ENCODE results near the gene KRT16.
"Not testable (repeated sequence)": the region's sequence is repeated elsewhere in the genome, so short reads cannot be mapped to it uniquely, and the experiment has no call there.

The KRT16 gene

DNA sequence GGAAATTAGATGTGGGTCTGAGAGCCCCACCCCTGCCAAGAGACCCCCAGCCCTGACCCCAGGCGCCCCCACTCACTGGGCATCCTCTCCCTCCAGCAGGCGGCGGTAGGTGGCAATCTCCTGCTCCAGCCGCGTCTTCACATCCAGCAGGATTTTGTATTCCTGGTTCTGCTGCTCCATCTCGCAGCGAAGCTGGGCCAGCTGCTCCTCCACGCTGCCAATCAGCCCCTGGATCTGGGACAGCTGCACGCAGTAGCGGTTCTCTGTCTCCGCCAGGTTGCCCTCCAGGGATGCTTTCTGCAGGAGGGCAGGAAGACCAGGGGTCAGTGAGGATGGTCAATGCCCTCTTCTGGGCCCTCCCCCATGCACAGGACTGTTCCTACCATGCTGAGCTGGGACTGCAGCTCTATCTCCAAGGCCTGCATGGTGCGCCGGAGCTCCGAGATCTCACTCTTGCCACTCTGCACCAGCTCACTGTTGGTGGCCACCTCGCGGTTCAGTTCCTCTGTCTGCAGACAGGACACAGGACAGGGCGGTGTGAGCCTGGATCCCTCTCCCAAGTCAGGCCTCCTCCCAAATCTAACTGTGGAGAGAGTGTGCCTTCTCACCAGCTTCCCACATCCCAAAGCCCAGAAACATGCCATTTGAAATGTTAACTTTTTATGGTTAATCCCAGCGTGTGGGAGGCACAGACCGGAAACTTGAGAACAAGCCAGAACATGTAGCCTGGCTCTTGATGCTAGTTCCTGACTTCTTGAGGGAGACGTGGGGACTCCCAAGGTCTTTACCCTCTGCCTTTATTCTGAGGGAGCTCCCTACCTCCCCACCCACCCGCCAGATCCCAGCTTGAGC lies 8.2 kb upstream of the KRT16 start:
- no peaks in the 10 kb centered on the region for H3K4me1 ChIP-seq (ENCODE audit: insufficient read depth, low read length)
- TF ChIP-seq, protein P1, sequence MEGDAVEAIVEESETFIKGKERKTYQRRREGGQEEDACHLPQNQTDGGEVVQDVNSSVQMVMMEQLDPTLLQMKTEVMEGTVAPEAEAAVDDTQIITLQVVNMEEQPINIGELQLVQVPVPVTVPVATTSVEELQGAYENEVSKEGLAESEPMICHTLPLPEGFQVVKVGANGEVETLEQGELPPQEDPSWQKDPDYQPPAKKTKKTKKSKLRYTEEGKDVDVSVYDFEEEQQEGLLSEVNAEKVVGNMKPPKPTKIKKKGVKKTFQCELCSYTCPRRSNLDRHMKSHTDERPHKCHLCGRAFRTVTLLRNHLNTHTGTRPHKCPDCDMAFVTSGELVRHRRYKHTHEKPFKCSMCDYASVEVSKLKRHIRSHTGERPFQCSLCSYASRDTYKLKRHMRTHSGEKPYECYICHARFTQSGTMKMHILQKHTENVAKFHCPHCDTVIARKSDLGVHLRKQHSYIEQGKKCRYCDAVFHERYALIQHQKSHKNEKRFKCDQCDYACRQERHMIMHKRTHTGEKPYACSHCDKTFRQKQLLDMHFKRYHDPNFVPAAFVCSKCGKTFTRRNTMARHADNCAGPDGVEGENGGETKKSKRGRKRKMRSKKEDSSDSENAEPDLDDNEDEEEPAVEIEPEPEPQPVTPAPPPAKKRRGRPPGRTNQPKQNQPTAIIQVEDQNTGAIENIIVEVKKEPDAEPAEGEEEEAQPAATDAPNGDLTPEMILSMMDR (IDR thresholded peaks at IDR 0.05; ENCODE audit: borderline replicate concordance, extremely low read depth, low read length, poor library complexity, severe bottlenecking) = no peak
- TF ChIP-seq EZH2 (IDR thresholded peaks at IDR 0.05; ENCODE audit: borderline replicate concordance, low read depth, low read length, severe bottlenecking) = no peak
- no peak overlapping the region for H3K4me3 ChIP-seq (ENCODE audit: low read depth in 1 of 2, low read length in 2 of 2)
- no peaks in the 10 kb centered on the region for H3K36me3 ChIP-seq (ENCODE audit: insufficient read depth, low read length)
- no peaks in the 10 kb centered on the region for H3K79me2 ChIP-seq (ENCODE audit: insufficient read depth, low read length)
- H3K9me3 ChIP-seq (ENCODE audit: insufficient read depth, low read length, severe bottlenecking) = no peaks in the 10 kb centered on the region
- no peaks in the 10 kb centered on the region for H3K27me3 ChIP-seq (ENCODE audit: insufficient read depth, low read length, poor library complexity)
- no peak overlapping the region for H2AFZ ChIP-seq (ENCODE audit: low read depth, low read length)
- no peak overlapping the region for H3K27ac ChIP-seq (ENCODE audit: low read length)
- no peak for ATAC-seq (ENCODE audit: insufficient read depth, low read depth)
- DNase-seq = no peak
- H4K20me1 ChIP-seq (ENCODE audit: insufficient read depth, low read length) = no peaks in the 10 kb centered on the region
- no peak overlapping the region for H3K4me2 ChIP-seq (ENCODE audit: insufficient read depth, low read length)
- no peak overlapping the region for H3K9ac ChIP-seq (ENCODE audit: low read depth, low read length)

DNA sequence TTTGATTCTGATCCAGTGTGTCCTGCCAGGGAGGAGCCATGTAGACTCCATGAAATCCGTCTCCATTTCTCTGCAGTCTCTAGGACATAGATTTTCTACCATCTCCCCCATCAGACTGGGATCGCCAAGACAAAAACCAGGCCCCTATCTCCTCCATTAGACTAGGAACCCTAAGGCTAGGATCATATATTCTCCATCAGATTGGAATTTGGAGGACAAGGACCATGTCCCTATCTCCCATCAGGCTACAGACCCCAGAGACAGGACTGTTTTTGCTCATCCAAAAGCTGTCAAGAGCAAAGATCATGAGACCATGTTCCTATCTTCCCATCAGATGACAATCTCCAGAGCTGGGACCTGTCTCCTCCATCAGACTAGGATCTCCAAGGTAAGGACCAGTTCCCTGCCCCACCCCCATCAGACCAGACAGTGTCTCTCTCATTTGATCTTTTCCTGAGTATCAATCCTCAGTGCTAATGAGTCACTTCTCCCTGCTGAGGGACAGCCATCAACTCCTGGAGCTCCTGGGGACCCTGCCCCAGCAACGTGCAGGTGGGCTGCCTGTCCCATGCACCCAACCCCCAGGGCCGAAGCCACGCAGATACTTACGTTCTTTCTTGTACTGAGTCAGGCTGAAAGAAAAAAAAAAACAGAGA lies 7.5 kb upstream of the KRT16 start:
- H3K4me2 ChIP-seq (ENCODE audit: insufficient read depth, low read length); H3K9ac ChIP-seq (ENCODE audit: low read depth, low read length); H4K20me1 ChIP-seq (ENCODE audit: insufficient read depth, low read length); ATAC-seq (ENCODE audit: insufficient read depth, low read depth); H3K27ac ChIP-seq (ENCODE audit: low read length); H3K36me3 ChIP-seq (ENCODE audit: insufficient read depth, low read length); H3K4me1 ChIP-seq (ENCODE audit: insufficient read depth, low read length); DNase-seq; H2AFZ ChIP-seq (ENCODE audit: low read depth, low read length); H3K4me3 ChIP-seq (ENCODE audit: low read depth in 1 of 2, low read length in 2 of 2); H3K79me2 ChIP-seq (ENCODE audit: insufficient read depth, low read length); H3K9me3 ChIP-seq (ENCODE audit: insufficient read depth, low read length, severe bottlenecking); H3K27me3 ChIP-seq (ENCODE audit: insufficient read depth, low read length, poor library complexity): not testable (repeated sequence)

DNA sequence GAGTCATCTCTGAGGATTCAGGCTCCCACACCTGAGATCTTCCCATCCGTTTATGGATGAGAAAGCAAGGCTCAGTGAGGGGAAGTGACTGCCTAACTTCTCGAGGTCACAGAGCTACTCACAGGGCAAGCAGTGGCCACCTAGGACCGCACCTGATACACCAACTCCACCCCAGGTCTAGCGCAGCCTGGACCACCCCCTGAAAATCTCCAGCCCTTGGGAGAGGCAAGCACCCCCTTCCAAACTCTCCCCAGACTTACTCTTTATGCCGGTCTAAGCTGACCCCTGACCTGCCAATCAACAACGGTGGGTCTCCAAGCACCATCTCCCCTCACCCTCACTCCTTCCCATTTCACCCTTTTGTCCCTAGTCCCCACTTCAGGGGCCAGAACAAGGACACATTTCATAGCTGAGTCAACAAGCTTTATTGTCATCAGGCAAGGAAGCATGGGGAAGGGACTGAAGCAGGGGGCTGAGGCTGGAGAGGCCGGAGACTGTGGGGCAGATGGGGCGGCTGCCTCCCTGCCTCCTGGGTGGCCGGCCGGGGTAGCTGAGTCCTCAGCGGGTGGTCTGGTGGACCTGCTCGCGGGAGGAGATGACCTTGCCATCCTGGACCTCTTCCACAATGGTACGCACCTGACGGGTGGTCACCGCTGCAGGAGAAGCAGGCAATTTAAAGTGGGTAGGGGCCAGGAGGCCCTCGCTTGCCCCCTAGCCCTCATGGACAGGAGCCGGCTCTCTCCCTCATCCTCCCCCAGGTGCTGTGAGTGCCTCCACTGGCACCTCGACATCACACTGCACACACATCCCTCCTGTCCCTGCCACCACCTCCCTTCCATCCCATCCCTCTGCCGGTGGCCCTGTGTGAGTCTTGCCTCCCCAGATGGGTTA lies 6.7 kb upstream of the KRT16 start:
- Histone ChIP-seq H3K9me3 (ENCODE audit: insufficient read depth, low read length, severe bottlenecking) (no peaks in the 10 kb centered on the region), H3K4me1 (ENCODE audit: insufficient read depth, low read length) (no peaks in the 10 kb centered on the region), H3K4me2 (ENCODE audit: insufficient read depth, low read length) (no peak overlapping the region), H3K9ac (ENCODE audit: low read depth, low read length) (no peak overlapping the region), H4K20me1 (ENCODE audit: insufficient read depth, low read length) (no peaks in the 10 kb centered on the region; the same call in 1 of the 2 replicates), H3K4me3 (ENCODE audit: low read depth in 1 of 2, low read length in 2 of 2) (no peak overlapping the region), H3K36me3 (ENCODE audit: insufficient read depth, low read length) (no peaks in the 10 kb centered on the region), H3K79me2 (ENCODE audit: insufficient read depth, low read length) (no peaks in the 10 kb centered on the region), H2AFZ (ENCODE audit: low read depth, low read length) (no peak overlapping the region), H3K27me3 (ENCODE audit: insufficient read depth, low read length, poor library complexity) (peaks cover 2% of the 10 kb centered on the region), H3K27ac (ENCODE audit: low read length) (no peak overlapping the region)
- ATAC-seq (ENCODE audit: insufficient read depth, low read depth) (no peak), DNase-seq (no peak)
- TF ChIP-seq, protein P1 (IDR thresholded peaks at IDR 0.05; ENCODE audit: borderline replicate concordance, extremely low read depth, low read length, poor library complexity, severe bottlenecking) = no peak
- TF ChIP-seq EZH2 (IDR thresholded peaks at IDR 0.05; ENCODE audit: borderline replicate concordance, low read depth, low read length, severe bottlenecking) = no peak
